Stimulated activated naive CD8-positive, alpha-beta T cell treated with anti-CD3 and anti-CD28 coated beads, Interleukin-15, amount 100 ng/mL, for 72 hours (primary cell): ENCODE data around the gene KCNN3.

Experiments used
- ATAC-seq: fragments of 150-1000 bp; cut with Tn5 transposase; 2 replicates; pipeline ENCODE4 v1.10.0; 2021; ENCODE audit warnings: mild to moderate bottlenecking, moderate library complexity
- DNase-seq, 2 donors: peaks; one replicate each; pipeline ENCODE4 v3.0.0; 2021 to 2022
- H3K27ac Mint-ChIP-seq, 2 donors: one replicate each; pipeline ENCODE4 v1.8.0; 2022; ENCODE audit warnings: mild to moderate bottlenecking in 2 of 2, mixed read lengths in 2 of 2, moderate library complexity in 2 of 2
- H3K27me3 Mint-ChIP-seq: one replicate; pipeline ENCODE4 v1.8.0; 2022; ENCODE audit warnings: mixed read lengths
- H3K4me1 Mint-ChIP-seq: one replicate; pipeline ENCODE4 v1.8.0; 2022; ENCODE audit warnings: mild to moderate bottlenecking, mixed read lengths
- H3K4me3 Mint-ChIP-seq, 2 donors: one replicate each; pipeline ENCODE4 v1.8.0; 2022; ENCODE audit warnings: mild to moderate bottlenecking in 2 of 2, mixed read lengths in 2 of 2, moderate library complexity in 1 of 2
- H3K9me3 Mint-ChIP-seq, 2 donors: one replicate each; pipeline ENCODE4 v1.8.0; 2022; ENCODE audit warnings: mixed read lengths in 2 of 2

KCNN3 gene

GRCh38 chr1:154756793-154757548, 113.1 kb downstream of the KCNN3 start:
- Mint-ChIP-seq H3K27ac (peak overlapping the region in 1 of 2 donors; percentile 93), H3K9me3 (peaks cover 0 to 10% of the 10 kb centered on the region in 2 donors), H3K4me3 (no peak overlapping the region), H3K4me1 (peaks cover 67% of the 10 kb centered on the region), H3K27me3 (no peaks in the 10 kb centered on the region)
- DNase-seq (no peak), ATAC-seq (no peak)

GRCh38 chr1:154755858-154756730, 114.0 kb downstream of the KCNN3 start:
- H3K4me3 Mint-ChIP-seq: peak overlapping the region; percentile 29 to 55
- H3K4me1 Mint-ChIP-seq: peaks cover 76% of the 10 kb centered on the region
- peak in 1 of 2 donors; percentile 63 for DNase-seq
- no peaks in the 10 kb centered on the region for H3K27me3 Mint-ChIP-seq
- peak; percentile 41 for ATAC-seq
- peaks cover 0 to 10% of the 10 kb centered on the region in 2 donors for H3K9me3 Mint-ChIP-seq
- peak overlapping the region; percentile 85 to 93 for H3K27ac Mint-ChIP-seq

GRCh38 chr1:154753426-154753825, 116.7 kb downstream of the KCNN3 start:
- peak overlapping the region in 1 of 2 donors; percentile 70 for H3K27ac Mint-ChIP-seq

GRCh38 chr1:154752273-154753030, 117.6 kb downstream of the KCNN3 start:
- Mint-ChIP-seq H3K27me3 (peaks cover 5% of the 10 kb centered on the region), H3K4me3 (no peak overlapping the region), H3K4me1 (peaks cover 77% of the 10 kb centered on the region), H3K27ac (peak overlapping the region in 1 of 2 donors; percentile 92), H3K9me3 (peaks cover 0 to 10% of the 10 kb centered on the region in 2 donors)
- ATAC-seq (no peak), DNase-seq (peak in 1 of 2 donors; percentile 11)

More at GRCh38 chr1:154753426-154753825, 116.7 kb downstream of the KCNN3 start:
- H3K4me1 Mint-ChIP-seq: peaks cover 77% of the 10 kb centered on the region
- DNase-seq (no peak), ATAC-seq (no peak)
- H3K9me3 Mint-ChIP-seq: peaks cover 0 to 10% of the 10 kb centered on the region in 2 donors
- H3K4me3 Mint-ChIP-seq: no peak overlapping the region
- peaks cover 5% of the 10 kb centered on the region for H3K27me3 Mint-ChIP-seq

GRCh38 chr1:154751690-154752089, 118.4 kb downstream of the KCNN3 start:
- Mint-ChIP-seq H3K9me3 (peaks cover 0 to 10% of the 10 kb centered on the region in 2 donors), H3K27ac (peak overlapping the region; percentile 2 to 92), H3K4me1 (peaks cover 77% of the 10 kb centered on the region), H3K27me3 (peaks cover 5% of the 10 kb centered on the region), H3K4me3 (peak overlapping the region; percentile 48 to 55)
- no peak for ATAC-seq
- no peak for DNase-seq

GRCh38 chr1:154750681-154751665, 119.1 kb downstream of the KCNN3 start:
- H3K9me3 Mint-ChIP-seq: peaks cover 0 to 10% of the 10 kb centered on the region in 2 donors
- H3K4me1 Mint-ChIP-seq: peaks cover 77% of the 10 kb centered on the region
- peak overlapping the region; percentile 7 to 55 for H3K4me3 Mint-ChIP-seq
- no peak for DNase-seq
- ATAC-seq: no peak
- H3K27ac Mint-ChIP-seq: peak overlapping the region; percentile 2 to 92
- H3K27me3 Mint-ChIP-seq: peaks cover 5% of the 10 kb centered on the region

- peak overlapping the region; percentile 77 to 87 for H3K4me3 Mint-ChIP-seq
- H3K9me3 Mint-ChIP-seq: no peaks in the 10 kb centered on the region
- H3K27ac Mint-ChIP-seq: peak overlapping the region; percentile 52 to 91
- ATAC-seq (peak; percentile 36), DNase-seq (peak in 1 of 2 donors; percentile 57)
- peaks cover 5% of the 10 kb centered on the region for H3K27me3 Mint-ChIP-seq
- H3K4me1 Mint-ChIP-seq: peaks cover 80% of the 10 kb centered on the region
Measured at GRCh38 chr1:154749078-154749760, 120.9 kb downstream of the KCNN3 start.

- Mint-ChIP-seq H3K4me3 (peak overlapping the region; percentile 77 to 87), H3K27me3 (peaks cover 5% of the 10 kb centered on the region), H3K4me1 (peaks cover 85% of the 10 kb centered on the region), H3K9me3 (no peaks in the 10 kb centered on the region), H3K27ac (peak overlapping the region; percentile 28 to 35)
- DNase-seq (no peak), ATAC-seq (peak; percentile 0)
Measured at GRCh38 chr1:154748405-154748775, 121.7 kb downstream of the KCNN3 start.

GRCh38 chr1:154747740-154748404, 122.2 kb downstream of the KCNN3 start:
- H3K4me1 Mint-ChIP-seq: peaks cover 80% of the 10 kb centered on the region
- peak overlapping the region; percentile 77 to 87 for H3K4me3 Mint-ChIP-seq
- peaks cover 5% of the 10 kb centered on the region for H3K27me3 Mint-ChIP-seq
- DNase-seq (peak; percentile 45 to 77), ATAC-seq (peak; percentile 91)
- no peaks in the 10 kb centered on the region for H3K9me3 Mint-ChIP-seq
- peak overlapping the region; percentile 27 to 28 for H3K27ac Mint-ChIP-seq

- Mint-ChIP-seq H3K27ac (peak overlapping the region; percentile 6 to 28), H3K4me1 (peaks cover 77% of the 10 kb centered on the region), H3K27me3 (peaks cover 7% of the 10 kb centered on the region), H3K9me3 (no peaks in the 10 kb centered on the region), H3K4me3 (peak overlapping the region; percentile 77 to 87)
- DNase-seq: no peak
- ATAC-seq: no peak
Measured at GRCh38 chr1:154747380-154747739, 122.7 kb downstream of the KCNN3 start.

- H3K27me3 Mint-ChIP-seq: peaks cover 13% of the 10 kb centered on the region
- H3K27ac Mint-ChIP-seq: peak overlapping the region in 1 of 2 donors; percentile 0
- H3K4me3 Mint-ChIP-seq: peak overlapping the region; percentile 6 to 87
- peaks cover 71% of the 10 kb centered on the region for H3K4me1 Mint-ChIP-seq
- DNase-seq (no peak), ATAC-seq (no peak)
- no peaks in the 10 kb centered on the region for H3K9me3 Mint-ChIP-seq
Measured at GRCh38 chr1:154746622-154747299, 123.3 kb downstream of the KCNN3 start.

GRCh38 chr1:154745750-154746425, 124.2 kb downstream of the KCNN3 start:
- no peaks in the 10 kb centered on the region for H3K9me3 Mint-ChIP-seq
- DNase-seq (no peak), ATAC-seq (no peak)
- no peak overlapping the region for H3K27ac Mint-ChIP-seq
- peaks cover 62% of the 10 kb centered on the region for H3K4me1 Mint-ChIP-seq
- H3K27me3 Mint-ChIP-seq: peaks cover 15% of the 10 kb centered on the region
- H3K4me3 Mint-ChIP-seq: peak overlapping the region in 1 of 2 donors; percentile 87
